IMR-90 (cell line): ENCODE data around the gene CCDC167. TPM values are rescaled to one million over a fixed set of nuclear protein-coding genes. Genes with fewer than 3 reads are reported as not detected.

Source experiments
- ATAC-seq: fragments of 200-7000 bp; cut with Tn5 transposase; 2 replicates; pipeline ENCODE4 v1.9.1; 2020; ENCODE audit warnings: low read depth, mild to moderate bottlenecking, moderate library complexity
- BruUV-seq: library from RNA; stranded (reverse); fragments of 400-500 nt; replicated peaks from 2 replicates; lab custom pipeline; 2021; lab: Mats Ljungman, UMichigan
- CTCF ChIA-PET: fragments of 300-600 bp; formaldehyde crosslinking; extraction: SDS; loops from one replicate; lab custom pipeline; 2021; ENCODE audit warnings: antibody characterized with exemption; lab: Yijun Ruan, JAX
- POLR2A ChIA-PET: fragments of 300-600 bp; sonication (Branson Sonifier 250); formaldehyde crosslinking; loops from one replicate; lab custom pipeline; 2022; ENCODE audit warnings: antibody characterized with exemption; ENCODE audit not compliant: unreplicated experiment; lab: Charles Lee
- DNase-seq: peaks from one replicate; pipeline ENCODE4 v3.0.0; 2013
- H2AFZ ChIP-seq: replicated peaks from 2 replicates; pipeline ENCODE3; 2013; ENCODE audit warnings: low read length, mild to moderate bottlenecking; ENCODE audit not compliant: poor library complexity
- H2AK5ac ChIP-seq: 2 replicates; pipeline ENCODE4 v1.6.1; 2013; ENCODE audit warnings: low read depth, low read length, inconsistent platforms
- H2AK9ac ChIP-seq: replicated peaks from 2 replicates; pipeline ENCODE3; 2013; ENCODE audit warnings: mild to moderate bottlenecking, low read depth, low read length, moderate library complexity; ENCODE audit not compliant: poor library complexity
- H2BK120ac ChIP-seq: 2 replicates; pipeline ENCODE4 v1.6.1; 2013; ENCODE audit warnings: low read depth, low read length, inconsistent platforms
- H2BK15ac ChIP-seq: 3 replicates; pipeline ENCODE4 v1.6.1; 2013; ENCODE audit warnings: low read depth, low read length, inconsistent platforms
- H2BK20ac ChIP-seq: 2 replicates; pipeline ENCODE4 v1.6.1; 2013; ENCODE audit warnings: low read depth, mild to moderate bottlenecking, inconsistent platforms, low read length, moderate library complexity
- H2BK5ac ChIP-seq: 2 replicates; pipeline ENCODE4 v1.6.1; 2013; ENCODE audit warnings: mild to moderate bottlenecking, low read depth, low read length, inconsistent platforms; ENCODE audit not compliant: poor library complexity, severe bottlenecking
- H3K14ac ChIP-seq: replicated peaks from 2 replicates; pipeline ENCODE4 v1.6.1; 2013; ENCODE audit warnings: low read depth, low read length, inconsistent platforms
- H3K18ac ChIP-seq: 2 replicates; pipeline ENCODE4 v1.6.1; 2013; ENCODE audit warnings: low read depth, low read length, control low read depth
- H3K23ac ChIP-seq: 2 replicates; pipeline ENCODE4 v1.6.1; 2013; ENCODE audit warnings: low read depth, low read length, inconsistent platforms
- H3K27ac ChIP-seq: 2 replicates; pipeline ENCODE4 v1.5.1; 2013; ENCODE audit warnings: mild to moderate bottlenecking, control low read depth, low read length; ENCODE audit not compliant: insufficient read depth
- H3K27me3 ChIP-seq: 2 replicates; pipeline ENCODE4 v1.6.1; 2013; ENCODE audit warnings: low read length; ENCODE audit not compliant: control insufficient read depth, insufficient read depth
- H3K36me3 ChIP-seq: 2 replicates; pipeline ENCODE4 v1.6.1; 2013; ENCODE audit warnings: low read length, mixed read lengths; ENCODE audit not compliant: control insufficient read depth, insufficient read depth
- H3K4ac ChIP-seq: 2 replicates; pipeline ENCODE4 v1.6.1; 2013; ENCODE audit warnings: low read depth, low read length, inconsistent platforms
- H3K4me1 ChIP-seq: 2 replicates; pipeline ENCODE4 v1.6.1; 2013; ENCODE audit warnings: low read length, mixed read lengths; ENCODE audit not compliant: control insufficient read depth, insufficient read depth
- H3K4me2 ChIP-seq: 2 replicates; pipeline ENCODE4 v1.6.1; 2013; ENCODE audit warnings: low read depth, mild to moderate bottlenecking, control low read depth, low read length, moderate library complexity
- H3K4me3 ChIP-seq: 2 replicates; pipeline ENCODE4 v1.5.1; 2013; ENCODE audit warnings: low read depth, mild to moderate bottlenecking, control low read depth, low read length, moderate library complexity; ENCODE audit not compliant: insufficient read depth
- H3K56ac ChIP-seq: 2 replicates; pipeline ENCODE4 v1.6.1; 2013; ENCODE audit warnings: low read length, inconsistent platforms; ENCODE audit not compliant: insufficient read depth; ENCODE audit errors: extremely low read depth
- H3K79me1 ChIP-seq, 2 experiments: 2 replicates each; pipeline ENCODE4 v1.6.1; 2013; ENCODE audit warnings: low read length in 2 of 2, inconsistent platforms in 1 of 2, low read depth in 1 of 2
- H3K9ac ChIP-seq: 2 replicates; pipeline ENCODE4 v1.6.1; 2013; ENCODE audit warnings: low read depth, low read length, control low read depth
- H3K9me1 ChIP-seq: 2 replicates; pipeline ENCODE4 v1.6.1; 2013; ENCODE audit warnings: low read length, inconsistent platforms; ENCODE audit not compliant: insufficient read depth
- H3K9me3 ChIP-seq: 2 replicates; pipeline ENCODE4 v1.6.1; 2013; ENCODE audit warnings: low read length; ENCODE audit not compliant: control insufficient read depth, insufficient read depth
- H4K20me1 ChIP-seq: 2 replicates; pipeline ENCODE4 v1.6.1; 2013; ENCODE audit warnings: low read length, inconsistent platforms; ENCODE audit not compliant: insufficient read depth
- H4K5ac ChIP-seq: 2 replicates; pipeline ENCODE4 v1.6.1; 2013; ENCODE audit warnings: mild to moderate bottlenecking, low read depth, low read length, control low read depth
- H4K8ac ChIP-seq, 2 experiments: 2 replicates each; pipeline ENCODE4 v1.6.1; 2013; ENCODE audit warnings: low read depth in 2 of 2, low read length in 2 of 2, control low read depth in 1 of 2, inconsistent platforms in 1 of 2
- H4K91ac ChIP-seq: 2 replicates; pipeline ENCODE4 v1.6.1; 2013; ENCODE audit warnings: low read depth, low read length, inconsistent platforms; ENCODE audit not compliant: insufficient read depth
- BHLHE40 ChIP-seq: fragments of 150-350 bp; IDR thresholded peaks from 2 replicates; pipeline ENCODE4 v1.6.1; 2016; ENCODE audit warnings: mild to moderate bottlenecking, low read depth, low read length
- CEBPB ChIP-seq: IDR thresholded peaks from 2 replicates; pipeline ENCODE4 v1.6.1; 2012; ENCODE audit warnings: low read depth, low read length, improper control_type of control experiment
- CHD1 ChIP-seq: IDR thresholded peaks from 2 replicates; pipeline ENCODE4 v1.6.1; 2012; ENCODE audit warnings: low read depth, low read length, improper control_type of control experiment
- ELK1 ChIP-seq: fragments of 150-350 bp; IDR thresholded peaks from 2 replicates; pipeline ENCODE4 v1.6.1; 2016; ENCODE audit warnings: low read depth, mild to moderate bottlenecking, low read length, moderate library complexity, borderline replicate concordance
- FOS ChIP-seq: fragments of 150-350 bp; IDR thresholded peaks from 2 replicates; pipeline ENCODE4 v1.6.1; 2016; ENCODE audit warnings: low read depth, low read length
- MAFK ChIP-seq: IDR thresholded peaks from 2 replicates; pipeline ENCODE4 v1.6.1; 2012; ENCODE audit warnings: low read depth, low read length, improper control_type of control experiment
- MAZ ChIP-seq: IDR thresholded peaks from 2 replicates; pipeline ENCODE4 v1.6.1; 2012; ENCODE audit warnings: low read depth, mild to moderate bottlenecking, low read length, improper control_type of control experiment, moderate library complexity, borderline replicate concordance
- MXI1 ChIP-seq: IDR thresholded peaks from 2 replicates; pipeline ENCODE4 v1.6.1; 2012; ENCODE audit warnings: low read depth, mild to moderate bottlenecking, low read length, moderate library complexity, borderline replicate concordance
- NFE2L2 ChIP-seq: fragments of 150-350 bp; IDR thresholded peaks from 2 replicates; pipeline ENCODE4 v1.6.1; 2016; ENCODE audit warnings: low read depth, mild to moderate bottlenecking, low read length
- POLR2A ChIP-seq: IDR thresholded peaks from 2 replicates; pipeline ENCODE4 v1.6.1; 2012; ENCODE audit warnings: mild to moderate bottlenecking, low read depth, low read length
- RAD21 ChIP-seq: IDR thresholded peaks from 2 replicates; pipeline ENCODE4 v1.6.1; 2012; ENCODE audit warnings: low read length, improper control_type of control experiment
- RCOR1 ChIP-seq: IDR thresholded peaks from 2 replicates; pipeline ENCODE4 v1.6.1; 2012; ENCODE audit warnings: mild to moderate bottlenecking, low read length, improper control_type of control experiment; ENCODE audit not compliant: insufficient replicate concordance
- RFX5 ChIP-seq: IDR thresholded peaks from 2 replicates; pipeline ENCODE4 v1.8.0; 2012; ENCODE audit warnings: low read depth, mild to moderate bottlenecking, low read length, moderate library complexity
- SMC3 ChIP-seq: fragments of 150-350 bp; IDR thresholded peaks from 2 replicates; pipeline ENCODE4 v1.6.1; 2016; ENCODE audit warnings: low read depth, mild to moderate bottlenecking, antibody characterized with exemption, low read length, moderate library complexity
- WGBS, 2 experiments: methylation state at CpG; one replicate each; pipeline versions ENCODE4 v1.1.5 to v1.1.7; 2013; ENCODE audit warnings: missing lambda C conversion rate in 2 of 2; ENCODE audit not compliant: insufficient read length in 1 of 2; ENCODE audit errors: extremely low coverage in 2 of 2; 5-methylcytosine and 5-hydroxymethylcytosine counted together
- dilution Hi-C: fragments of 300-500 bp; cut with HindIII; formaldehyde crosslinking; loops from one replicate; pipeline ENCODE4 v1.14.3; 2018; ENCODE audit warnings: low sequenced_read_pairs; ENCODE audit not compliant: unreplicated experiment
- in situ Hi-C: fragments of 300-500 bp; cut with MboI; formaldehyde crosslinking; loops from 3 replicates; pipeline ENCODE4 v1.14.3; 2019; ENCODE audit warnings: low sequenced_read_pairs, inconsistent platforms, mixed read lengths
- intact Hi-C: fragments of 100-400 bp; cut with micrococcal nuclease; formaldehyde crosslinking; loops from 2 replicates; pipeline ENCODE4 v1.10.0; 2022
- polyA plus RNA-seq, 3 experiments: library from polyadenylated mRNA; depleted of rRNA; stranded (reverse); fragments of >200 nt; gene quantifications; 2 replicates each; pipeline ENCODE4 v1.2.3, GENCODE V29; 2012; ENCODE audit warnings: low replicate concordance in 1 of 3
- total RNA-seq: library from RNA; depleted of rRNA; stranded (reverse); fragments of >200 nt; gene quantifications from 2 replicates; pipeline ENCODE4 v1.2.3, GENCODE V29; 2012
- TF ChIP-seq, protein P1 (sequence below): conservative IDR thresholded peaks from 2 replicates; pipeline ENCODE4 v1.5.1; 2012; ENCODE audit warnings: mild to moderate bottlenecking, low read depth, low read length, improper control_type of control experiment

CCDC167 gene
- total and polyA plus RNA-seq, 2 of the 4 experiments (the other 2 are of a cell fraction), result 35.8 to 96.8 TPM

DNA sequence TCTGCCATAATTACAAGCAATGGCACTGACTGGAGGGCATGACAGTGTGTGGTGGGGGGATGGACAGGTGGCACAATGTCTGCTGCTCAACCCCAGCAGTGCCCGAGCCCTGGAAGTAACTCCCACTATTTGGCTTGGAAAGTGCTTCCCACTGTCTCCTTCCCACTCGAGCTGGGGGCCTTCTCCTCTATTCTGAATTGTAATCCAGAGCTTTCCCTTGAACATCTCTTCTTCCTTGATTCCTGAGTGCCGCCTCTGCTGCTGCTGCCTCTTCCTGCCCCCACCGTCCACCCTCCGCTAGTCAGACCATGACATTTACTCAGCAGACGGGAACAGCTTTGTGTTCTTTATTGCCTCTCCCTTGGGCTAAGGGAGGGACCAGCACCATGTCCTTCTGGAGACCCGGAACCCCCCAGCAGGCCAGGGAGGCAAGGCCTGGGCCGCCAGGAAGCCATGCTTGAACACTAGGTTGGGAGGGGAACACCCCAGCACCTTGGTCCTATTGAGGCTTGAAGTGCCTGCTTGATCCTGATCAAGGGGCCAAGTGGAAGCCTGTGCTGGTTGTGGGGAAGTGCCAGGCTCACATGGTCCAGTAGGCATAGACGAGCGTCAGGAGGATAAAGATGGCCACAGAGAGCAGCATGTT lies 17.0 kb downstream of the CCDC167 start:
- Histone ChIP-seq H3K4me1 (no peaks in the 10 kb centered on the region), H4K8ac (no peak overlapping the region), H3K4ac (no peak overlapping the region), H2BK5ac (no peak overlapping the region), H3K56ac (no peak overlapping the region), H2AK5ac (no peak overlapping the region), H3K9me3 (no peaks in the 10 kb centered on the region), H3K27ac (no peak overlapping the region), H4K5ac (no peak overlapping the region), H2BK20ac (no peak overlapping the region), H3K9me1 (no peaks in the 10 kb centered on the region), H3K18ac (no peak overlapping the region), H3K27me3 (no peaks in the 10 kb centered on the region), H2AFZ (no peak overlapping the region), H3K9ac (no peak overlapping the region), H3K23ac (no peak overlapping the region), H3K36me3 (peaks cover 44% of the 10 kb centered on the region), H4K91ac (no peak overlapping the region), H3K14ac (no peak overlapping the region), H2BK15ac (no peak overlapping the region), H4K20me1 (peaks cover 13% of the 10 kb centered on the region), H3K79me1 (0 out of 4 replicates have a peak, but pooled peaks cover 0 to 3% of the 10 kb centered on the region in 2 experiments), H2BK120ac (no peak overlapping the region), H3K4me3 (no peak overlapping the region), H2AK9ac (no peak overlapping the region), H3K4me2 (no peak overlapping the region)
- no peak for ATAC-seq
- in situ Hi-C loops, result loop anchor here (5.0 kb wide), 1 partner anchor 210 kb away; no protein-coding TSS in a partner anchor
- TF ChIP-seq RAD21, result no peak
- no peak for TF ChIP-seq POLR2A
- TF ChIP-seq BHLHE40, result no peak
- TF ChIP-seq MAFK, result no peak
- TF ChIP-seq, protein P1, sequence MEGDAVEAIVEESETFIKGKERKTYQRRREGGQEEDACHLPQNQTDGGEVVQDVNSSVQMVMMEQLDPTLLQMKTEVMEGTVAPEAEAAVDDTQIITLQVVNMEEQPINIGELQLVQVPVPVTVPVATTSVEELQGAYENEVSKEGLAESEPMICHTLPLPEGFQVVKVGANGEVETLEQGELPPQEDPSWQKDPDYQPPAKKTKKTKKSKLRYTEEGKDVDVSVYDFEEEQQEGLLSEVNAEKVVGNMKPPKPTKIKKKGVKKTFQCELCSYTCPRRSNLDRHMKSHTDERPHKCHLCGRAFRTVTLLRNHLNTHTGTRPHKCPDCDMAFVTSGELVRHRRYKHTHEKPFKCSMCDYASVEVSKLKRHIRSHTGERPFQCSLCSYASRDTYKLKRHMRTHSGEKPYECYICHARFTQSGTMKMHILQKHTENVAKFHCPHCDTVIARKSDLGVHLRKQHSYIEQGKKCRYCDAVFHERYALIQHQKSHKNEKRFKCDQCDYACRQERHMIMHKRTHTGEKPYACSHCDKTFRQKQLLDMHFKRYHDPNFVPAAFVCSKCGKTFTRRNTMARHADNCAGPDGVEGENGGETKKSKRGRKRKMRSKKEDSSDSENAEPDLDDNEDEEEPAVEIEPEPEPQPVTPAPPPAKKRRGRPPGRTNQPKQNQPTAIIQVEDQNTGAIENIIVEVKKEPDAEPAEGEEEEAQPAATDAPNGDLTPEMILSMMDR, result no peak
- TF ChIP-seq RFX5, result no peak
- no peak for TF ChIP-seq SMC3
- TF ChIP-seq MAZ, result no peak
- TF ChIP-seq CEBPB, result no peak
- TF ChIP-seq MXI1, result no peak
- TF ChIP-seq NFE2L2, result no peak
- TF ChIP-seq ELK1, result no peak
- no peak for TF ChIP-seq FOS
- no peak for TF ChIP-seq CHD1
- TF ChIP-seq RCOR1, result no peak
- no peak for DNase-seq
- intact Hi-C loops, result loop anchor here (5.0 kb wide), 1 partner anchor 1010 kb away; no protein-coding TSS in a partner anchor
- no TSS peak for BruUV-seq
- CTCF ChIA-PET, result no interaction called here
- POLR2A ChIA-PET, result no interaction called here
- dilution Hi-C loops, result no loop called here
- WGBS, 2 experiments, result 70% methylated on average over 5 of the region's 10 CpGs; no CpG with 5 or more reads in 1 of the 2 experiments
